SK-N-SH (cell line): ENCODE measurements around the gene PLCB1.

Experiments used
- EP300 ChIP-seq, 2 experiments: IDR thresholded peaks; 2 replicates each; pipeline versions ENCODE4 v1.4.0 to v1.6.1; 2012; ENCODE audit warnings: borderline replicate concordance in 1 of 2, low read depth in 1 of 2, low read length in 1 of 2
- EZH2phosphoT487 ChIP-seq: fragments of 200-600 bp; sonication (generic); IDR thresholded peaks from 2 replicates; pipeline ENCODE4 v1.6.1; 2017; ENCODE audit warnings: low read depth, mixed run types, mild to moderate bottlenecking, antibody characterized with exemption, moderate library complexity, borderline replicate concordance
- GABPA ChIP-seq: IDR thresholded peaks from 2 replicates; pipeline ENCODE4 v1.4.0; 2012; ENCODE audit warnings: low read depth, mild to moderate bottlenecking
- RAD21 ChIP-seq: IDR thresholded peaks from 2 replicates; pipeline ENCODE4 v1.6.1; 2012; ENCODE audit warnings: mild to moderate bottlenecking, low read length
- RCOR1 ChIP-seq: fragments of 150-350 bp; IDR thresholded peaks from 2 replicates; pipeline ENCODE4 v1.6.1; 2017; ENCODE audit warnings: antibody characterized with exemption, low read length
- SIN3A ChIP-seq: IDR thresholded peaks from 2 replicates; pipeline ENCODE4 v1.6.1; 2012; ENCODE audit warnings: low read depth, mild to moderate bottlenecking, low read length, moderate library complexity, borderline replicate concordance
- TCF12 ChIP-seq: IDR thresholded peaks from 2 replicates; pipeline ENCODE4 v1.4.0; 2012
- TF ChIP-seq, protein P1 (sequence below): fragments of 200-600 bp; sonication (generic); IDR thresholded peaks from 2 replicates; pipeline ENCODE4 v1.6.1; 2017; ENCODE audit warnings: antibody characterized with exemption, mild to moderate bottlenecking, moderate library complexity

DNA sequence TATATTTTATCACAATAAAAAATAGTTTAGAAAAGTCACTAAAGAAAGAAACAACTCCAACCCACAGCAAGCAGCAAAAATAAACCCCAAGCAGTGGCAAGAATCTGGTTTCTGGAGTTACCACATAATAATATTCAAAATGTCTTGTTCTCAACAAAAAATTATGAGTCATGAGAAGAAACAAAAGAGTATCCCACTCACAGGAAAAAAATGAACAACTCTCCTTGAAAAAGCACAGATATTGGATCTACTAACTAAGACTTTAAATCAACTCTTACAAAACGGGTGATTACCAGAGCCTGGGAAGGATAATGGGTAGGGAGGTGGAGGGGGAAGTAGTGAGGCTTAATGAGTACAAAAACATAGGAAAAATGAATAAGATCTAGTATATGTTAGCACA lies 425.6 kb downstream of the PLCB1 start:
- no peak for TF ChIP-seq EZH2phosphoT487
- TF ChIP-seq, protein P1, sequence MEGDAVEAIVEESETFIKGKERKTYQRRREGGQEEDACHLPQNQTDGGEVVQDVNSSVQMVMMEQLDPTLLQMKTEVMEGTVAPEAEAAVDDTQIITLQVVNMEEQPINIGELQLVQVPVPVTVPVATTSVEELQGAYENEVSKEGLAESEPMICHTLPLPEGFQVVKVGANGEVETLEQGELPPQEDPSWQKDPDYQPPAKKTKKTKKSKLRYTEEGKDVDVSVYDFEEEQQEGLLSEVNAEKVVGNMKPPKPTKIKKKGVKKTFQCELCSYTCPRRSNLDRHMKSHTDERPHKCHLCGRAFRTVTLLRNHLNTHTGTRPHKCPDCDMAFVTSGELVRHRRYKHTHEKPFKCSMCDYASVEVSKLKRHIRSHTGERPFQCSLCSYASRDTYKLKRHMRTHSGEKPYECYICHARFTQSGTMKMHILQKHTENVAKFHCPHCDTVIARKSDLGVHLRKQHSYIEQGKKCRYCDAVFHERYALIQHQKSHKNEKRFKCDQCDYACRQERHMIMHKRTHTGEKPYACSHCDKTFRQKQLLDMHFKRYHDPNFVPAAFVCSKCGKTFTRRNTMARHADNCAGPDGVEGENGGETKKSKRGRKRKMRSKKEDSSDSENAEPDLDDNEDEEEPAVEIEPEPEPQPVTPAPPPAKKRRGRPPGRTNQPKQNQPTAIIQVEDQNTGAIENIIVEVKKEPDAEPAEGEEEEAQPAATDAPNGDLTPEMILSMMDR, result no peak
- no peak for TF ChIP-seq RCOR1
- TF ChIP-seq EP300 (IDR thresholded peaks at IDR 0.05; ENCODE audit: borderline replicate concordance in 1 of 2, low read depth in 1 of 2, low read length in 1 of 2), result no peak
- TF ChIP-seq SIN3A, result no peak
- TF ChIP-seq GABPA, result no peak
- TF ChIP-seq TCF12, result no peak
- no peak for TF ChIP-seq RAD21
